ENCODE results near the gene AHSG.
"Not testable (repeated sequence)": the region's sequence is repeated elsewhere in the genome, so short reads cannot be mapped to it uniquely, and the experiment has no call there.

The AHSG gene

GRCh38 chr3:186612721-186613636 lies at the start of gene AHSG:
AHSG (plus strand) TSS chr3:186613060; CDS start chr3:186613142, 82 bp downstream.
- POLR2A ChIA-PET: no interaction called here
- CTCF ChIA-PET: interaction anchor here (1.0 to 3.1 kb wide), 2 partner anchors 16 to 209 kb away, joined by 3 to 14 read pairs; no protein-coding TSS in a partner anchor
- TF ChIP-seq TARDBP (IDR thresholded peaks at IDR 0.05): no peak
- no peak for TF ChIP-seq LEF1 (IDR thresholded peaks at IDR 0.05; ENCODE audit: borderline replicate concordance)
- TF ChIP-seq FOXK2 (IDR thresholded peaks at IDR 0.05): no peak
- no peak for TF ChIP-seq HDGF (IDR thresholded peaks at IDR 0.05; ENCODE audit: borderline replicate concordance)
- TF ChIP-seq BHLHE40 (IDR thresholded peaks at IDR 0.05; ENCODE audit: borderline replicate concordance): no peak
- no peak for TF ChIP-seq PKNOX1 (IDR thresholded peaks at IDR 0.05)
- TF ChIP-seq ARNT (IDR thresholded peaks at IDR 0.05): no peak
- no peak for TF ChIP-seq NFRKB (IDR thresholded peaks at IDR 0.05)
- TF ChIP-seq CTBP1 (IDR thresholded peaks at IDR 0.05; ENCODE audit: borderline replicate concordance): no peak
- no peak for TF ChIP-seq L3MBTL2 (conservative IDR thresholded peaks at IDR 0.05)
- TF ChIP-seq SP1 (IDR thresholded peaks at IDR 0.05): no peak
- TF ChIP-seq SUZ12 (IDR thresholded peaks at IDR 0.05): no peak
- no peak for TF ChIP-seq ELF4 (IDR thresholded peaks at IDR 0.05)
- TF ChIP-seq FOXM1 (IDR thresholded peaks at IDR 0.05; ENCODE audit: borderline replicate concordance): no peak
- no peak for DNase-seq (ENCODE audit: extremely low spot score)

- no peak for TF ChIP-seq LEF1 (IDR thresholded peaks at IDR 0.05; ENCODE audit: borderline replicate concordance)
- TF ChIP-seq PKNOX1 (IDR thresholded peaks at IDR 0.05): no peak
- no peak for TF ChIP-seq FOXM1 (IDR thresholded peaks at IDR 0.05; ENCODE audit: borderline replicate concordance)
- TF ChIP-seq HDGF (IDR thresholded peaks at IDR 0.05; ENCODE audit: borderline replicate concordance): no peak
- TF ChIP-seq SUZ12 (IDR thresholded peaks at IDR 0.05): no peak
- TF ChIP-seq CTBP1 (IDR thresholded peaks at IDR 0.05; ENCODE audit: borderline replicate concordance): no peak
- no peak for TF ChIP-seq FOXK2 (IDR thresholded peaks at IDR 0.05)
- TF ChIP-seq L3MBTL2 (conservative IDR thresholded peaks at IDR 0.05): no peak
- TF ChIP-seq ZNF384 (IDR thresholded peaks at IDR 0.05): no peak
- TF ChIP-seq NFRKB (IDR thresholded peaks at IDR 0.05): no peak
- TF ChIP-seq ARNT (IDR thresholded peaks at IDR 0.05): no peak
- TF ChIP-seq ELF4 (IDR thresholded peaks at IDR 0.05): no peak
- ChIA-PET POLR2A (no interaction called here), CTCF (no interaction called here)
- no peak for DNase-seq (ENCODE audit: extremely low spot score)
Observed at GRCh38 chr3:186564586-186564985, 48.3 kb upstream of the AHSG start.

- ChIA-PET CTCF (no interaction called here), POLR2A (interaction anchor here (1.0 kb wide), 2 partner anchors 25 to 47 kb away, joined by 3 read pairs; no protein-coding TSS in a partner anchor)
- DNase-seq (ENCODE audit: extremely low spot score): peak; percentile 9
Observed at GRCh38 chr3:186566772-186567071, 46.1 kb upstream of the AHSG start.

GRCh38 chr3:186567072-186567921 lies 45.6 kb upstream of the AHSG start, which contains the start of gene TBCCD1:
TBCCD1 (minus strand) TSS chr3:186567339; CDS start chr3:186564329, 3,010 bp downstream.
- peak; percentile 82 for DNase-seq (ENCODE audit: extremely low spot score)
- TF ChIP-seq FOXK2 (IDR thresholded peaks at IDR 0.05): no peak
- TF ChIP-seq NFRKB (IDR thresholded peaks at IDR 0.05): no peak
- no peak for TF ChIP-seq CTBP1 (IDR thresholded peaks at IDR 0.05; ENCODE audit: borderline replicate concordance)
- TF ChIP-seq L3MBTL2 (conservative IDR thresholded peaks at IDR 0.05): no peak
- no peak for TF ChIP-seq ZNF384 (IDR thresholded peaks at IDR 0.05)
- TF ChIP-seq LEF1 (IDR thresholded peaks at IDR 0.05; ENCODE audit: borderline replicate concordance): no peak
- no peak for TF ChIP-seq SP1 (IDR thresholded peaks at IDR 0.05)
- no peak for TF ChIP-seq FOXM1 (IDR thresholded peaks at IDR 0.05; ENCODE audit: borderline replicate concordance)
- TF ChIP-seq BHLHE40 (IDR thresholded peaks at IDR 0.05; ENCODE audit: borderline replicate concordance): no peak
- no peak for TF ChIP-seq ELF4 (IDR thresholded peaks at IDR 0.05)
- TF ChIP-seq HDGF (IDR thresholded peaks at IDR 0.05; ENCODE audit: borderline replicate concordance): no peak
- TF ChIP-seq PKNOX1 (IDR thresholded peaks at IDR 0.05): no peak
- POLR2A ChIA-PET: interaction anchor here (0.7 to 1.2 kb wide), 4 partner anchors 25 to 624 kb away, joined by 3 to 4 read pairs (median 3); partner anchors contain the start of gene EIF4A2
- CTCF ChIA-PET: no interaction called here

More at GRCh38 chr3:186566772-186567071, 46.1 kb upstream of the AHSG start:
- no peak for TF ChIP-seq FOXK2 (IDR thresholded peaks at IDR 0.05)
- no peak for TF ChIP-seq PKNOX1 (IDR thresholded peaks at IDR 0.05)
- TF ChIP-seq ZNF384 (IDR thresholded peaks at IDR 0.05): no peak
- no peak for TF ChIP-seq ELF4 (IDR thresholded peaks at IDR 0.05)
- TF ChIP-seq FOXA1 (IDR thresholded peaks at IDR 0.05): no peak
- no peak for TF ChIP-seq FOXM1 (IDR thresholded peaks at IDR 0.05; ENCODE audit: borderline replicate concordance)
- TF ChIP-seq SP1 (IDR thresholded peaks at IDR 0.05): no peak
- no peak for TF ChIP-seq CTBP1 (IDR thresholded peaks at IDR 0.05; ENCODE audit: borderline replicate concordance)
- no peak for TF ChIP-seq ARNT (IDR thresholded peaks at IDR 0.05)
- TF ChIP-seq BHLHE40 (IDR thresholded peaks at IDR 0.05; ENCODE audit: borderline replicate concordance): no peak
- no peak for TF ChIP-seq HDGF (IDR thresholded peaks at IDR 0.05; ENCODE audit: borderline replicate concordance)
- TF ChIP-seq SUZ12 (IDR thresholded peaks at IDR 0.05): no peak
- TF ChIP-seq TARDBP (IDR thresholded peaks at IDR 0.05): no peak
- no peak for TF ChIP-seq NFRKB (IDR thresholded peaks at IDR 0.05)
- TF ChIP-seq LEF1 (IDR thresholded peaks at IDR 0.05; ENCODE audit: borderline replicate concordance): no peak
- TF ChIP-seq L3MBTL2 (conservative IDR thresholded peaks at IDR 0.05): no peak

- CTCF ChIA-PET; POLR2A ChIA-PET; DNase-seq (ENCODE audit: extremely low spot score): not testable (repeated sequence)
Observed at GRCh38 chr3:186569361-186569760, 43.5 kb upstream of the AHSG start.

Measured in HEK293T (cell line).